ENCODE data around the gene CANT1.

Gene CANT1

DNA sequence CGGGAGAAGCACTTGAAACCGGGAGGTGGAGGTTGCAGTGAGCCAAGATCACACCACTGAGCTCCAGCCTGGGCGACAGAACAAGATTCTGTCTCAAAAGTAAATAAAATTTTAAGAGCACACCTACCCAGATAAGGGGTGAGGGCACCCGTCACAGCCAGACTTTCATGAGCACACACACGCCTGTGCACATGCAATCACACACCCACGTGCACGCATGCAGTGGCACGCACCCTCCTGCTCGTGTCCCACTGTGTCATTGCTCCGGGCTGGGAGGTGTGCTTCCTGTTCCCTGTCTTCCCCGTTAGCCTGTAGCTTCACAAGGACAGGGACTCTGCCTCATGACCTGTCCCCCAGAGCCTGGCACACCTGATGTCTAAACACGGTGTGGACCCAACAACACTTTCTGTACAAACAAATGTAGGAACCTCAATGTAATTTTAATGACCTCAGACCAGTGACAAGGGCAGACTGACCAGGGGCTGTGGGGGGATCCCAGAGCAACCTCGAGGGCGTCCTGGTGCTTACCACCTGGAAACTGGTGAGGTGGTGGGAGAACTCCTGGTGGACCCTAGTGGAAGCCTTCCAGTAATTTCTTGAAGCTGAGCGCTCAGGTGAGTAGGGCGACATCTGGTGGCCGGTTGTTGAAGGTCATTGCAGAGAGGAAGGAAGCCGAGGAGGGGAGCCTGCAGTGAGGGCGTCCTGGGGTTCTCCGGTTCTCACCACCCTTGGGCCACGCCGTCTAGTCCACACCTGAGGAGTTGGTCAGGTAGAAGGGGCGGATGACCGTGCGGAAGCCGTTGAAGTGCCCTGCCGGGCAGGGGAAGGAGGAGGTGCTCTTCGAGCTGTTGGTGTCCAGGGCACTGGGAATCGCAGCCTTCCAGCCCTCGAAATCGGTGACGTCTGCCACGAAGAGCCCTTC is 38.5 kb downstream of the CANT1 start:
- no peaks in the 10 kb centered on the region for H3K79me2 ChIP-seq (ENCODE audit: low read length)
- no peak overlapping the region for H3K27ac ChIP-seq (ENCODE audit: low read length)
- no peaks in the 10 kb centered on the region for H4K20me1 ChIP-seq (ENCODE audit: insufficient read depth, low read length)
- peak overlapping the region; percentile 17; the same call in 1 of the 2 replicates for H3K9ac ChIP-seq (ENCODE audit: low read length)
- no peaks in the 10 kb centered on the region for H3K36me3 ChIP-seq (replicated peaks; ENCODE audit: low read depth, low read length)
- peak overlapping the region; percentile 64 for H3K4me2 ChIP-seq (ENCODE audit: low read length)
- TF ChIP-seq EZH2phosphoT487 (IDR thresholded peaks at IDR 0.05; ENCODE audit: low read depth) = no peak
- TF ChIP-seq, protein P1, sequence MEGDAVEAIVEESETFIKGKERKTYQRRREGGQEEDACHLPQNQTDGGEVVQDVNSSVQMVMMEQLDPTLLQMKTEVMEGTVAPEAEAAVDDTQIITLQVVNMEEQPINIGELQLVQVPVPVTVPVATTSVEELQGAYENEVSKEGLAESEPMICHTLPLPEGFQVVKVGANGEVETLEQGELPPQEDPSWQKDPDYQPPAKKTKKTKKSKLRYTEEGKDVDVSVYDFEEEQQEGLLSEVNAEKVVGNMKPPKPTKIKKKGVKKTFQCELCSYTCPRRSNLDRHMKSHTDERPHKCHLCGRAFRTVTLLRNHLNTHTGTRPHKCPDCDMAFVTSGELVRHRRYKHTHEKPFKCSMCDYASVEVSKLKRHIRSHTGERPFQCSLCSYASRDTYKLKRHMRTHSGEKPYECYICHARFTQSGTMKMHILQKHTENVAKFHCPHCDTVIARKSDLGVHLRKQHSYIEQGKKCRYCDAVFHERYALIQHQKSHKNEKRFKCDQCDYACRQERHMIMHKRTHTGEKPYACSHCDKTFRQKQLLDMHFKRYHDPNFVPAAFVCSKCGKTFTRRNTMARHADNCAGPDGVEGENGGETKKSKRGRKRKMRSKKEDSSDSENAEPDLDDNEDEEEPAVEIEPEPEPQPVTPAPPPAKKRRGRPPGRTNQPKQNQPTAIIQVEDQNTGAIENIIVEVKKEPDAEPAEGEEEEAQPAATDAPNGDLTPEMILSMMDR (IDR thresholded peaks at IDR 0.05; ENCODE audit: low read depth, low read length) = peak; percentile 92
- H3K4me1 ChIP-seq (ENCODE audit: low read length) = peaks cover 8% of the 10 kb centered on the region; the same call in 1 of the 2 replicates
- H3K9me3 ChIP-seq (ENCODE audit: insufficient read depth, low read length) = no peaks in the 10 kb centered on the region
- H3K27me3 ChIP-seq (ENCODE audit: low read depth, low read length) = no peaks in the 10 kb centered on the region
- peak overlapping the region; percentile 69; the same call in 1 of the 2 replicates for H2AFZ ChIP-seq (ENCODE audit: low read depth, low read length)
- peak overlapping the region; percentile 49 for H3K4me3 ChIP-seq (ENCODE audit: low read length)

DNA sequence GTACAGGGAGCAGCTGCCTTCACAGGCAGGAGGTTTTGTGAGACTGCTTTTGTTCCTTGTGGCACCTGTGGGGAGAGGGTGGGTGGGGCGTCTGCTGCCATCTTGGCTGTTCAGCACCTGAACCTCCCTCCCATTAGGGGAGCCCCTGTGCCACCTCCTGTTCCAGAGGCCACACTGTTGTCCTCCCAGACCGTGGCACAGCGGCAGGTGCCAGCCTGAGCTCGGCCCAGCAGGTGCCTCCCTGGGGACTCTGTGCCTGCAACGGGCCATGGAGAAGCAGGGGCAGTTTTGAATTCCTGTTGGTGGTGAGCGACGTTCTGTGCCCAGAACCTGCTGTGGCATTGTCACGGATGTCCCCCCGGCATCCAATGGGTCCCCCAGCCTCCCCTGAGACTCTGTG is 39.7 kb downstream of the CANT1 start:
- Histone ChIP-seq H4K20me1 (ENCODE audit: insufficient read depth, low read length) (no peaks in the 10 kb centered on the region), H3K27ac (ENCODE audit: low read length) (no peak overlapping the region), H3K9ac (ENCODE audit: low read length) (no peak overlapping the region), H3K4me2 (ENCODE audit: low read length) (no peak overlapping the region), H3K27me3 (ENCODE audit: low read depth, low read length) (peaks cover 5% of the 10 kb centered on the region; the same call in 1 of the 2 replicates), H3K4me3 (ENCODE audit: low read length) (no peak overlapping the region), H2AFZ (ENCODE audit: low read depth, low read length) (no peak overlapping the region; the same call in 1 of the 2 replicates), H3K4me1 (ENCODE audit: low read length) (peaks cover 8% of the 10 kb centered on the region; the same call in 1 of the 2 replicates), H3K9me3 (ENCODE audit: insufficient read depth, low read length) (no peaks in the 10 kb centered on the region), H3K79me2 (ENCODE audit: low read length) (no peaks in the 10 kb centered on the region), H3K36me3 (replicated peaks; ENCODE audit: low read depth, low read length) (no peaks in the 10 kb centered on the region)
- TF ChIP-seq EZH2phosphoT487 (IDR thresholded peaks at IDR 0.05; ENCODE audit: low read depth) = no peak
- TF ChIP-seq, protein P1 (IDR thresholded peaks at IDR 0.05; ENCODE audit: low read depth, low read length) = no peak

DNA sequence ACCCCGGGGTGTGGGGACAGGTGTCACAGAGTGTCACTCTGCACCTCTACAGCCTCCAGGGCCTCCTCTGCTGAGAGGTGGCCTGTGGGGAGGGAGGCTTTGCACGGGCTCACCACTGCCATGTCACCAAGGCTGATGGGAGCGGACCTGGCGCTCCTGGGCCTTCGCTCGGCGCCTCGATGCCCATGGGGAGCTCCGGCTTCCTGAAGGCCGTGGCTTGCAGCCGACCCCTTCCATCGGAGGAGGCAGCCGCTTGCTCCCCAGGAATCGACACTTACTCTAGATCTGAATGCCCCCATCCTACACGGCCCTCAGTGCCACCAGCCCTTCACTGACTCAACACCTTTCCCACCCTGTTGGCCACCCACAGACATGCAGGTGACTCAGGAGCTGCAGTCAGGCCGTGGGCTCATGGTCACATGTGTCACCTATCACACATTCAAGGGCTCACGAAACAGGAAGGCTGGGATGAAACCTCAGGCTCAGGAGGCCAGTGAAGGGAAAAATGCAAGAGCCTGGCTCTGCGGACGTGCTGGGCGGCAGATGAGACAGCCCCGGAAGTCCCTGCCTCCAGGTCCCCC is 41.7 kb downstream of the CANT1 start:
- Histone ChIP-seq H3K27ac (ENCODE audit: low read length) (no peak overlapping the region), H3K36me3 (replicated peaks; ENCODE audit: low read depth, low read length) (no peaks in the 10 kb centered on the region), H4K20me1 (ENCODE audit: insufficient read depth, low read length) (no peaks in the 10 kb centered on the region), H3K9ac (ENCODE audit: low read length) (no peak overlapping the region), H3K4me1 (ENCODE audit: low read length) (peaks cover 8% of the 10 kb centered on the region; the same call in 1 of the 2 replicates), H3K27me3 (ENCODE audit: low read depth, low read length) (peaks cover 5% of the 10 kb centered on the region; the same call in 1 of the 2 replicates), H3K4me3 (ENCODE audit: low read length) (no peak overlapping the region), H3K9me3 (ENCODE audit: insufficient read depth, low read length) (no peaks in the 10 kb centered on the region), H3K79me2 (ENCODE audit: low read length) (no peaks in the 10 kb centered on the region), H3K4me2 (ENCODE audit: low read length) (no peak overlapping the region), H2AFZ (ENCODE audit: low read depth, low read length) (no peak overlapping the region)
- TF ChIP-seq EZH2phosphoT487 (IDR thresholded peaks at IDR 0.05; ENCODE audit: low read depth) = no peak
- TF ChIP-seq, protein P1 (IDR thresholded peaks at IDR 0.05; ENCODE audit: low read depth, low read length) = no peak

All from OCI-LY3 (cell line).